K562 (cell line): Measurements from ENCODE around the gene GPSM3. TPM values are rescaled to one million over a fixed set of nuclear protein-coding genes. Genes with fewer than 3 reads are reported as not detected.

Experiments
- HMG20B ChIP-seq: fragments of 250-450 bp; sonication (Bioruptor Pico); IDR thresholded peaks from 2 replicates; pipeline ENCODE4 v1.5.0; 2021; ENCODE audit warnings: mild to moderate bottlenecking
- KAT8 ChIP-seq: fragments of 450-650 bp; IDR thresholded peaks from 2 replicates; pipeline ENCODE4 v1.6.1; 2016; ENCODE audit warnings: low read depth, mild to moderate bottlenecking
- KDM5B ChIP-seq: fragments of 200-600 bp; sonication (generic); IDR thresholded peaks from 2 replicates; pipeline ENCODE4 v1.6.1; 2012; ENCODE audit warnings: low read depth, mild to moderate bottlenecking, moderate library complexity, low read length, control low read depth, inconsistent platforms; ENCODE audit not compliant: insufficient replicate concordance
- PHB2 ChIP-seq: fragments of 450-650 bp; IDR thresholded peaks from 2 replicates; pipeline ENCODE4 v1.6.1; 2017; ENCODE audit warnings: low read depth
- STAT5B ChIP-seq: fragments of 250-450 bp; sonication (Bioruptor Pico); IDR thresholded peaks from 2 replicates; pipeline ENCODE4 v1.8.0; 2021; ENCODE audit warnings: mild to moderate bottlenecking, inconsistent platforms
- ZNF785 ChIP-seq: fragments of 250-450 bp; sonication (Bioruptor Pico); IDR thresholded peaks from 2 replicates; pipeline ENCODE4 v1.4.0; 2020; ENCODE audit warnings: mild to moderate bottlenecking
- polyA plus RNA-seq, 8 experiments: library from polyadenylated mRNA; depleted of rRNA in 4 of 8; stranded (reverse) in 5 of 8; unstranded in 3 of 8; fragments of >200 nt; fragmentation: Nextera tagmentation in 2 of 8; fragmentation: Illumina TruSeq in 1 of 8; extraction: Ambion mirVana in 2 of 8; extraction: Trizol in 1 of 8; gene quantifications; 2 replicates each; pipeline versions ENCODE4 v1.2.1 to v1.2.3, GENCODE V29; 2011 to 2014; ENCODE audit warnings: inconsistent platforms in 1 of 8, missing spikeins in 1 of 8
- total RNA-seq, 7 experiments: library from RNA; depleted of rRNA in 6 of 7; stranded (reverse); fragments of >200 nt in 6 of 7; fragmentation: Illumina TruSeq in 2 of 7; extraction: Trizol in 2 of 7; gene quantifications; 2 replicates each; pipeline versions ENCODE4 v1.2.1 to v1.2.3, GENCODE V29; 2011 to 2021; ENCODE audit warnings: low replicate concordance in 1 of 7
- TF ChIP-seq, protein P1 (sequence below): fragments of 450-650 bp; IDR thresholded peaks from 2 replicates; pipeline ENCODE4 v1.6.1; 2016; ENCODE audit warnings: mild to moderate bottlenecking, moderate library complexity
- TF ChIP-seq, protein P2 (sequence below): fragments of 450-650 bp; IDR thresholded peaks from 2 replicates; pipeline ENCODE4 v1.6.1; 2016; ENCODE audit warnings: low read depth

The GPSM3 gene
- total and polyA plus RNA-seq, 9 of the 15 experiments (the other 6 are each of a cell fraction or from before 2014, with no cell fraction given) = 5.3 to 42.6 (median 24.4) TPM

DNA sequence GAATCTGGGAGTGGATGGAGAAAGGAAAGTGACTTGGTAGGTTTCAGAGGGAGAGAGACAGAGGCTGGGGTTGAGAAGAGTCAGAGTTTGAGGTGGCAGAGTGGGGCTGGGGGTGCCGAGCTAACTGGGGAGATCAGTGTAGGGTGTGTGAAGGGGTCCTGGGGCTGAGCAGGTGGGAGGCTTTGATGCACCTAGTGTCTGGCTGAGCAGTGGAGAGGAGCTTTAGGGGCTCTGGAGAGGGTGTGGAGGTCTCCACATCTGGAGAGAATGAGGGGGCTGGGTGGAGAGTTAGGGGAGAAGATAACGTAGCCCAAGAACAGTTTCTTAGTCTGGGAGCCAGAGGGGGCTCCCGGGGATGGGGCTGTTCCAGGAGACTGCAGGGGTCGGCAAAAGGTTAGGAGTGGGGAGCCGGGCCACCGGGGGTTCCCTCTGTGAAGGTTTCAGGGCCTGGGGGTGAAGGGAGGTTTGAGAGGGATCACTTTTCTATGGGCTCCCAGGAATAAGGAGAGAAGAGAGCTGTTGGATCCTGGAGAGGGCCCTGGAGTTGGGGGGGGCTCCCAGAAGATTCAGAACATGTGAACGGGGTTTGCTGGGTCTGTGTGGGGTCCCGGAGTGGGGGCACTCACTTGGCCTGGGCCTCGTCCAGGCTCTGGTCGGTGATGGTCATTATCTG is 3.2 kb downstream of the GPSM3 start (continued):
- TF ChIP-seq, protein P1, sequence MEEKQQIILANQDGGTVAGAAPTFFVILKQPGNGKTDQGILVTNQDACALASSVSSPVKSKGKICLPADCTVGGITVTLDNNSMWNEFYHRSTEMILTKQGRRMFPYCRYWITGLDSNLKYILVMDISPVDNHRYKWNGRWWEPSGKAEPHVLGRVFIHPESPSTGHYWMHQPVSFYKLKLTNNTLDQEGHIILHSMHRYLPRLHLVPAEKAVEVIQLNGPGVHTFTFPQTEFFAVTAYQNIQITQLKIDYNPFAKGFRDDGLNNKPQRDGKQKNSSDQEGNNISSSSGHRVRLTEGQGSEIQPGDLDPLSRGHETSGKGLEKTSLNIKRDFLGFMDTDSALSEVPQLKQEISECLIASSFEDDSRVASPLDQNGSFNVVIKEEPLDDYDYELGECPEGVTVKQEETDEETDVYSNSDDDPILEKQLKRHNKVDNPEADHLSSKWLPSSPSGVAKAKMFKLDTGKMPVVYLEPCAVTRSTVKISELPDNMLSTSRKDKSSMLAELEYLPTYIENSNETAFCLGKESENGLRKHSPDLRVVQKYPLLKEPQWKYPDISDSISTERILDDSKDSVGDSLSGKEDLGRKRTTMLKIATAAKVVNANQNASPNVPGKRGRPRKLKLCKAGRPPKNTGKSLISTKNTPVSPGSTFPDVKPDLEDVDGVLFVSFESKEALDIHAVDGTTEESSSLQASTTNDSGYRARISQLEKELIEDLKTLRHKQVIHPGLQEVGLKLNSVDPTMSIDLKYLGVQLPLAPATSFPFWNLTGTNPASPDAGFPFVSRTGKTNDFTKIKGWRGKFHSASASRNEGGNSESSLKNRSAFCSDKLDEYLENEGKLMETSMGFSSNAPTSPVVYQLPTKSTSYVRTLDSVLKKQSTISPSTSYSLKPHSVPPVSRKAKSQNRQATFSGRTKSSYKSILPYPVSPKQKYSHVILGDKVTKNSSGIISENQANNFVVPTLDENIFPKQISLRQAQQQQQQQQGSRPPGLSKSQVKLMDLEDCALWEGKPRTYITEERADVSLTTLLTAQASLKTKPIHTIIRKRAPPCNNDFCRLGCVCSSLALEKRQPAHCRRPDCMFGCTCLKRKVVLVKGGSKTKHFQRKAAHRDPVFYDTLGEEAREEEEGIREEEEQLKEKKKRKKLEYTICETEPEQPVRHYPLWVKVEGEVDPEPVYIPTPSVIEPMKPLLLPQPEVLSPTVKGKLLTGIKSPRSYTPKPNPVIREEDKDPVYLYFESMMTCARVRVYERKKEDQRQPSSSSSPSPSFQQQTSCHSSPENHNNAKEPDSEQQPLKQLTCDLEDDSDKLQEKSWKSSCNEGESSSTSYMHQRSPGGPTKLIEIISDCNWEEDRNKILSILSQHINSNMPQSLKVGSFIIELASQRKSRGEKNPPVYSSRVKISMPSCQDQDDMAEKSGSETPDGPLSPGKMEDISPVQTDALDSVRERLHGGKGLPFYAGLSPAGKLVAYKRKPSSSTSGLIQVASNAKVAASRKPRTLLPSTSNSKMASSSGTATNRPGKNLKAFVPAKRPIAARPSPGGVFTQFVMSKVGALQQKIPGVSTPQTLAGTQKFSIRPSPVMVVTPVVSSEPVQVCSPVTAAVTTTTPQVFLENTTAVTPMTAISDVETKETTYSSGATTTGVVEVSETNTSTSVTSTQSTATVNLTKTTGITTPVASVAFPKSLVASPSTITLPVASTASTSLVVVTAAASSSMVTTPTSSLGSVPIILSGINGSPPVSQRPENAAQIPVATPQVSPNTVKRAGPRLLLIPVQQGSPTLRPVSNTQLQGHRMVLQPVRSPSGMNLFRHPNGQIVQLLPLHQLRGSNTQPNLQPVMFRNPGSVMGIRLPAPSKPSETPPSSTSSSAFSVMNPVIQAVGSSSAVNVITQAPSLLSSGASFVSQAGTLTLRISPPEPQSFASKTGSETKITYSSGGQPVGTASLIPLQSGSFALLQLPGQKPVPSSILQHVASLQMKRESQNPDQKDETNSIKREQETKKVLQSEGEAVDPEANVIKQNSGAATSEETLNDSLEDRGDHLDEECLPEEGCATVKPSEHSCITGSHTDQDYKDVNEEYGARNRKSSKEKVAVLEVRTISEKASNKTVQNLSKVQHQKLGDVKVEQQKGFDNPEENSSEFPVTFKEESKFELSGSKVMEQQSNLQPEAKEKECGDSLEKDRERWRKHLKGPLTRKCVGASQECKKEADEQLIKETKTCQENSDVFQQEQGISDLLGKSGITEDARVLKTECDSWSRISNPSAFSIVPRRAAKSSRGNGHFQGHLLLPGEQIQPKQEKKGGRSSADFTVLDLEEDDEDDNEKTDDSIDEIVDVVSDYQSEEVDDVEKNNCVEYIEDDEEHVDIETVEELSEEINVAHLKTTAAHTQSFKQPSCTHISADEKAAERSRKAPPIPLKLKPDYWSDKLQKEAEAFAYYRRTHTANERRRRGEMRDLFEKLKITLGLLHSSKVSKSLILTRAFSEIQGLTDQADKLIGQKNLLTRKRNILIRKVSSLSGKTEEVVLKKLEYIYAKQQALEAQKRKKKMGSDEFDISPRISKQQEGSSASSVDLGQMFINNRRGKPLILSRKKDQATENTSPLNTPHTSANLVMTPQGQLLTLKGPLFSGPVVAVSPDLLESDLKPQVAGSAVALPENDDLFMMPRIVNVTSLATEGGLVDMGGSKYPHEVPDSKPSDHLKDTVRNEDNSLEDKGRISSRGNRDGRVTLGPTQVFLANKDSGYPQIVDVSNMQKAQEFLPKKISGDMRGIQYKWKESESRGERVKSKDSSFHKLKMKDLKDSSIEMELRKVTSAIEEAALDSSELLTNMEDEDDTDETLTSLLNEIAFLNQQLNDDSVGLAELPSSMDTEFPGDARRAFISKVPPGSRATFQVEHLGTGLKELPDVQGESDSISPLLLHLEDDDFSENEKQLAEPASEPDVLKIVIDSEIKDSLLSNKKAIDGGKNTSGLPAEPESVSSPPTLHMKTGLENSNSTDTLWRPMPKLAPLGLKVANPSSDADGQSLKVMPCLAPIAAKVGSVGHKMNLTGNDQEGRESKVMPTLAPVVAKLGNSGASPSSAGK = no peak
- TF ChIP-seq PHB2 (no peak), KAT8 (no peak), ZNF785 (CRISPR knock-in tag) (no peak), STAT5B (no peak), HMG20B (no peak), KDM5B (peak; percentile 32)
- TF ChIP-seq, protein P2, sequence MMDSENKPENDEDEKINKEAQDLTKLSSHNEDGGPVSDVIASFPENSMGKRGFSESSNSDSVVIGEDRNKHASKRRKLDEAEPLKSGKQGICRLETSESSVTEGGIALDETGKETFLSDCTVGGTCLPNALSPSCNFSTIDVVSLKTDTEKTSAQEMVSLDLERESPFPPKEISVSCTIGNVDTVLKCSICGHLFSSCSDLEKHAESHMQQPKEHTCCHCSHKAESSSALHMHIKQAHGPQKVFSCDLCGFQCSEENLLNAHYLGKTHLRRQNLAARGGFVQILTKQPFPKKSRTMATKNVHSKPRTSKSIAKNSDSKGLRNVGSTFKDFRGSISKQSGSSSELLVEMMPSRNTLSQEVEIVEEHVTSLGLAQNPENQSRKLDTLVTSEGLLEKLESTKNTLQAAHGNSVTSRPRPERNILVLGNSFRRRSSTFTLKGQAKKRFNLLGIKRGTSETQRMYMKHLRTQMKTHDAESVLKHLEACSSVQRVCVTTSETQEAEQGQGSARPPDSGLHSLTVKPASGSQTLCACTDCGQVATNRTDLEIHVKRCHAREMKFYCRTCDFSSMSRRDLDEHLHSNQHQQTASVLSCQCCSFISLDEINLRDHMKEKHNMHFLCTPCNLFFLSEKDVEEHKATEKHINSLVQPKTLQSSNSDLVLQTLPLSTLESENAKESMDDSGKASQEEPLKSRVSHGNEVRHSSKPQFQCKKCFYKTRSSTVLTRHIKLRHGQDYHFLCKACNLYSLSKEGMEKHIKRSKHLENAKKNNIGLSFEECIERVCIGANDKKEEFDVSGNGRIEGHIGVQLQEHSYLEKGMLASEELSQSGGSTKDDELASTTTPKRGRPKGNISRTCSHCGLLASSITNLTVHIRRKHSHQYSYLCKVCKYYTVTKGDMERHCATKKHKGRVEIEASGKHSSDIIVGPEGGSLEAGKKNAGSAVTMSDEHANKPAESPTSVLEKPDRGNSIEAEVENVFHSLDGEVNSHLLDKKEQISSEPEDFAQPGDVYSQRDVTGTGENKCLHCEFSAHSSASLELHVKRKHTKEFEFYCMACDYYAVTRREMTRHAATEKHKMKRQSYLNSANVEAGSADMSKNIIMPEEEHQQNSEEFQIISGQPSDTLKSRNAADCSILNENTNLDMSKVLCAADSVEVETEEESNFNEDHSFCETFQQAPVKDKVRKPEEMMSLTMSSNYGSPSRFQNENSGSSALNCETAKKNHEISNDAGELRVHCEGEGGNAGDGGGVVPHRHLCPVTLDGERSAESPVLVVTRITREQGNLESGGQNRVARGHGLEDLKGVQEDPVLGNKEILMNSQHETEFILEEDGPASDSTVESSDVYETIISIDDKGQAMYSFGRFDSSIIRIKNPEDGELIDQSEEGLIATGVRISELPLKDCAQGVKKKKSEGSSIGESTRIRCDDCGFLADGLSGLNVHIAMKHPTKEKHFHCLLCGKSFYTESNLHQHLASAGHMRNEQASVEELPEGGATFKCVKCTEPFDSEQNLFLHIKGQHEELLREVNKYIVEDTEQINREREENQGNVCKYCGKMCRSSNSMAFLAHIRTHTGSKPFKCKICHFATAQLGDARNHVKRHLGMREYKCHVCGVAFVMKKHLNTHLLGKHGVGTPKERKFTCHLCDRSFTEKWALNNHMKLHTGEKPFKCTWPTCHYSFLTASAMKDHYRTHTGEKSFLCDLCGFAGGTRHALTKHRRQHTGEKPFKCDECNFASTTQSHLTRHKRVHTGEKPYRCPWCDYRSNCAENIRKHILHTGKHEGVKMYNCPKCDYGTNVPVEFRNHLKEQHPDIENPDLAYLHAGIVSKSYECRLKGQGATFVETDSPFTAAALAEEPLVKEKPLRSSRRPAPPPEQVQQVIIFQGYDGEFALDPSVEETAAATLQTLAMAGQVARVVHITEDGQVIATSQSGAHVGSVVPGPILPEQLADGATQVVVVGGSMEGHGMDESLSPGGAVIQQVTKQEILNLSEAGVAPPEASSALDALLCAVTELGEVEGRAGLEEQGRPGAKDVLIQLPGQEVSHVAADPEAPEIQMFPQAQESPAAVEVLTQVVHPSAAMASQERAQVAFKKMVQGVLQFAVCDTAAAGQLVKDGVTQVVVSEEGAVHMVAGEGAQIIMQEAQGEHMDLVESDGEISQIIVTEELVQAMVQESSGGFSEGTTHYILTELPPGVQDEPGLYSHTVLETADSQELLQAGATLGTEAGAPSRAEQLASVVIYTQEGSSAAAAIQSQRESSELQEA = 0 out of 2 replicates have a peak, but pooled peaks have one; percentile 8
